Epithelial cell of esophagus (primary cell): ENCODE data around the gene RNASEH2B.
A peak's percentile ranks its signal among the peaks of the same experiment; 100 is the strongest.

Experiments
- DNase-seq: peaks from one replicate; pipeline ENCODE4 v3.0.0; 2010; ENCODE audit warnings: low read depth
- H3K4me3 ChIP-seq: 2 replicates; pipeline ENCODE4 v1.5.1; 2011; ENCODE audit warnings: mild to moderate bottlenecking, low read length, control low read depth
- CTCF ChIP-seq: IDR thresholded peaks from 2 replicates; pipeline ENCODE4 v1.5.1; 2011; ENCODE audit warnings: low read depth, mild to moderate bottlenecking, low read length, control low read depth, inconsistent platforms; ENCODE audit not compliant: insufficient read depth; ENCODE audit errors: missing control alignments

RNASEH2B gene

GRCh38 chr13:50912851-50913250 is 3.3 kb downstream of the RNASEH2B start:
- no peak for TF ChIP-seq CTCF
- DNase-seq: no peak
- no peak overlapping the region for H3K4me3 ChIP-seq

GRCh38 chr13:50914176-50914700 is 4.6 kb downstream of the RNASEH2B start:
- no peak for TF ChIP-seq CTCF
- DNase-seq: no peak
- H3K4me3 ChIP-seq: no peak overlapping the region

GRCh38 chr13:50914848-50915247 is 5.3 kb downstream of the RNASEH2B start:
- DNase-seq: peak; percentile 10
- no peak overlapping the region for H3K4me3 ChIP-seq
- no peak for TF ChIP-seq CTCF

GRCh38 chr13:50915565-50915964 is 6.0 kb downstream of the RNASEH2B start:
- no peak for DNase-seq
- TF ChIP-seq CTCF: no peak
- H3K4me3 ChIP-seq: no peak overlapping the region

- no peak for DNase-seq
- no peak for TF ChIP-seq CTCF
- H3K4me3 ChIP-seq: no peak overlapping the region
These were observed 7.2 kb downstream of the RNASEH2B start for GRCh38 chr13:50916701-50917184.

- TF ChIP-seq CTCF: no peak
- no peak overlapping the region for H3K4me3 ChIP-seq
- no peak for DNase-seq
These were observed 8.0 kb downstream of the RNASEH2B start for GRCh38 chr13:50917572-50917971.

- DNase-seq: no peak
- no peak overlapping the region for H3K4me3 ChIP-seq
- TF ChIP-seq CTCF: no peak
These were observed 9.0 kb downstream of the RNASEH2B start for GRCh38 chr13:50918567-50918966.
